ENCODE measurements around the gene SPEF2. TPM values are rescaled to one million over a fixed set of nuclear protein-coding genes. Genes with fewer than 3 reads are reported as not detected.

Gene SPEF2
- total RNA-seq, 2 donors from 2014 or later = 1.9 to 16.2 TPM

DNA sequence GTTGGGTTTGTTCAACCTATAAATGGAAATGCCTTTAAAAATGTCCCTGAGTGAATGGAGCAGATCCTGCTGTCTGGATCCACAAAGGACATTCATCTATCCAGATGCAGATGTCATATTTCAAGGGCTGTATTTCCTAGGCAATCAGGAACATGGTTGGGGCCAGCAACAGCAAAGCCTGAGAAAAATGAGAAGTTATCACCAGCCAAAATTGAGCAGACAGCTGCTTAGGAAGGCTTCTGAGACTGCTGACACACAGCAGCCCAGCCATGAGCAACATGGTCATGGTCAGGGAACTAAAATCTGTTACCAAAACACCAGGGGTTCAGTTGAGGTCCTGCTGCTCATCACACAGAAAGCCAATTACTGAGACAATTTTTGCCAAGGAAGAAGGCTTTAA lies 229.8 kb downstream of the SPEF2 start:
- TF ChIP-seq, protein P1, sequence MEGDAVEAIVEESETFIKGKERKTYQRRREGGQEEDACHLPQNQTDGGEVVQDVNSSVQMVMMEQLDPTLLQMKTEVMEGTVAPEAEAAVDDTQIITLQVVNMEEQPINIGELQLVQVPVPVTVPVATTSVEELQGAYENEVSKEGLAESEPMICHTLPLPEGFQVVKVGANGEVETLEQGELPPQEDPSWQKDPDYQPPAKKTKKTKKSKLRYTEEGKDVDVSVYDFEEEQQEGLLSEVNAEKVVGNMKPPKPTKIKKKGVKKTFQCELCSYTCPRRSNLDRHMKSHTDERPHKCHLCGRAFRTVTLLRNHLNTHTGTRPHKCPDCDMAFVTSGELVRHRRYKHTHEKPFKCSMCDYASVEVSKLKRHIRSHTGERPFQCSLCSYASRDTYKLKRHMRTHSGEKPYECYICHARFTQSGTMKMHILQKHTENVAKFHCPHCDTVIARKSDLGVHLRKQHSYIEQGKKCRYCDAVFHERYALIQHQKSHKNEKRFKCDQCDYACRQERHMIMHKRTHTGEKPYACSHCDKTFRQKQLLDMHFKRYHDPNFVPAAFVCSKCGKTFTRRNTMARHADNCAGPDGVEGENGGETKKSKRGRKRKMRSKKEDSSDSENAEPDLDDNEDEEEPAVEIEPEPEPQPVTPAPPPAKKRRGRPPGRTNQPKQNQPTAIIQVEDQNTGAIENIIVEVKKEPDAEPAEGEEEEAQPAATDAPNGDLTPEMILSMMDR (IDR thresholded peaks at IDR 0.05) = no peak
- ATAC-seq (ENCODE audit: insufficient number of reproducible peaks, low FRiP score, low read depth) (no peak), DNase-seq (ENCODE audit: low spot score) (no peak)
- H3K4me3 ChIP-seq = no peak overlapping the region
- H3K9me3 ChIP-seq = no peaks in the 10 kb centered on the region
- no peaks in the 10 kb centered on the region for H3K27me3 ChIP-seq (replicated peaks; ENCODE audit: insufficient read depth)
- no peak overlapping the region for H3K27ac ChIP-seq
- no peaks in the 10 kb centered on the region for H3K4me1 ChIP-seq (ENCODE audit: control insufficient read depth in 1 of 2, low read depth in 2 of 2)
- H3K36me3 ChIP-seq = no peaks in the 10 kb centered on the region

DNA sequence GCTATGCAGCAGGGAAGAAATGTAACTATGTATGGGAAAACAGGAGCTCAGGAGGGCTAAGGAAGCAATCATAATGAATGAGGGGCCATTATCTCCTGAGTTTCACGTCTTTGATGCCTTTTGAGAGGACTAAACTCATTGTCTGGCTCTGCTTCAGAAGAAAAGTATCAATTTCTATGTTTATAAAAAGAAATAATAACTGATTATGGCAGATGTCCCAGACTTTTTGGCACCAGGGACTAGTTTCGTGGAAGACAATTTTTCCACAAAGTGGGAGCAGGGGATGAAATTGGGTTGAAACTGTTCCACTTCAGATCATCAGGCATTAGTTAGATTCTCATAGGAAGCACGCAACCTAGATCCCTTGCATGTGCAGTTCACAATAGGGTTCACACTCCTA lies 230.3 kb downstream of the SPEF2 start:
- no peak overlapping the region for H3K27ac ChIP-seq
- DNase-seq (ENCODE audit: low spot score) = no peak
- no peaks in the 10 kb centered on the region for H3K36me3 ChIP-seq
- no peaks in the 10 kb centered on the region for H3K9me3 ChIP-seq
- TF ChIP-seq, protein P1 (IDR thresholded peaks at IDR 0.05) = no peak
- H3K4me1 ChIP-seq (ENCODE audit: control insufficient read depth in 1 of 2, low read depth in 2 of 2) = no peaks in the 10 kb centered on the region
- no peak for ATAC-seq (ENCODE audit: insufficient number of reproducible peaks, low FRiP score, low read depth)
- H3K4me3 ChIP-seq = no peak overlapping the region
- no peaks in the 10 kb centered on the region for H3K27me3 ChIP-seq (replicated peaks; ENCODE audit: insufficient read depth)

DNA sequence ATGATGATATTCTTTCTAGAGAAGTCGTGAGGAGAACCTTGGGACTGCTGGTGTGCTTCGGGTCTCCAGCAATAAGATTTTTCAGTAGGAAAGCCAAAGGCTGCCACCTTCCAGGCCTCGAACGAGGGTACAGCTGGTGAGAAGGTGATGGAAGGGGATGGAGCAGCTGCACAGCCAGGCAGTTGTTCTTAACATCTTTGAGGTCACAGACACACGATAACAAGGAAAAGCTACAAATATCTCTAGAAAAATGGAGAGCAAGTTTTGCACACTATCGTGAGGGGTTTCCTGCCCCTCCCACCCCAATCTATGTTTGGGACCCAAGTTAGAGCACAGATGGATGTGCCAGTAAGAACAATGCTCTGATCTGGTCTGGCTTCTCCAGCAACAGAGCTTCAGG lies 232.2 kb downstream of the SPEF2 start:
- ATAC-seq (ENCODE audit: insufficient number of reproducible peaks, low FRiP score, low read depth) (no peak), DNase-seq (ENCODE audit: low spot score) (no peak)
- Histone ChIP-seq H3K9me3 (no peaks in the 10 kb centered on the region), H3K4me3 (no peak overlapping the region), H3K4me1 (ENCODE audit: control insufficient read depth in 1 of 2, low read depth in 2 of 2) (no peaks in the 10 kb centered on the region), H3K27me3 (replicated peaks; ENCODE audit: insufficient read depth) (no peaks in the 10 kb centered on the region), H3K27ac (no peak overlapping the region), H3K36me3 (no peaks in the 10 kb centered on the region)
- TF ChIP-seq, protein P1 (IDR thresholded peaks at IDR 0.05) = no peak

DNA sequence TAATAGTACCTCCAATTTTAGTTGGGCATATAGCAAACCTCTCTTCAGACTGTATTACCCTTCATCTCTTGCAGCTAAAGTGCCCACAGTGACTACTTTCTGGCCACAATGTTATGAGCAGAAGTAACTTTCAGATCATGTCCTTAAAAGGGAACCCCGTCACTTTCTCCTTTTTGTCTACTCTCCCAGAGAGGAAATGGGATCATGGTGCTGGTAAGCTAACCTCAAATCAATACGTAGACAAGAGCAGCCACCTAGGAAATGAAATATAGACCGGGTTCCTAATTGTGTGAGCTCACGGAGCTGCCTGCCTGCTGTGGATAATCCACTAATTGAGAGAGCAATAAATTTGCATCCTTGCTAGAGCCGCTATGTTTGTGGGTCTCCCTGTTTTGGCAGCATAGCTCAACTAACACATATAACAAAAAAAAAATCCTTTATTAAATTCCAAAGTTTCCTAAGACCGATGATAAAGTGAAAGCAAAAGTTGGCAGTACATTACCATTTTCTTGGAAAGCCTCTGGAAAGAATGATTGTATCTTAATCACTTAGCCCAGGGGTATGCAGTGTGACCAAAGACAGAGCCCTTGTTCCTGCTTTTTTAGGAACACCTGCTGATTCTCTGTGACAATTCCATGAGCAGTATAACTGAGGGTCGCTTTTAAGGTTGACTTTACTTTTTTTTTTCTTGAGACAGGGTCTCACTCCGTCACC lies 233.5 kb downstream of the SPEF2 start:
- Histone ChIP-seq H3K36me3 (no peaks in the 10 kb centered on the region), H3K27ac (no peak overlapping the region)
- ATAC-seq (ENCODE audit: insufficient number of reproducible peaks, low FRiP score, low read depth) = no peak

DNA sequence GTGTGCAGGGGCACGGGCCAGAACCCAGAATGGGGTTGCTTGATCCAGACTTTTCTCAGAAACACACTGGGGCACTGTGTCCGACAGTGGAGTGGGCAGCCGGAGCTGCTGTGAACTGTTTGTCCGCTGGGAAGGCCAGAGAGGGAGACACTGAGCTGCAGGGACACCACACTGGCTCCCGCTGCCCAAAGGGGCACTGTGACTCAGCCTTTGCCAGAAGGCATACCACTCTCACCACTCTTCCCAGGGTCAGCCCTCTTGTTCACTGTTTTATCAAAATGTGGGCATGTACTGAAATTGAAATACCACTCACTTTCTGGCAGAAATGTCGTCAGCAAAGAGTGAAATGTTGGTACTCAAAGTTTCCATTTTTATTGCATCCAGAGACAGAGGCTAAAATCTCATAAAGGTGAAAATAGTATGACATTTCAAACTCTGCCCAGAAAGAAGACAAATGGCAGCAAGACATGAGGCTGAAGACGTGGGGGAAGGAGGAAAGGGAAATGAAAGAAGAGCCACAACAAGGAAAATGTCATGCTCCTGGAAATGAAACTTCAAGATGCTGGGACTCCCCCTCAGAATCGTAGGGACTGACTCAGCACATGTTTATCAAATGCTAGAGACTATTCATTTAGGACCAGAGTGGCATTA lies 234.5 kb downstream of the SPEF2 start:
- Histone ChIP-seq H3K9me3 (no peaks in the 10 kb centered on the region), H3K27ac (no peak overlapping the region), H3K36me3 (no peaks in the 10 kb centered on the region), H3K27me3 (replicated peaks; ENCODE audit: insufficient read depth) (no peaks in the 10 kb centered on the region), H3K4me3 (no peak overlapping the region), H3K4me1 (ENCODE audit: control insufficient read depth in 1 of 2, low read depth in 2 of 2) (no peaks in the 10 kb centered on the region)
- no peak for ATAC-seq (ENCODE audit: insufficient number of reproducible peaks, low FRiP score, low read depth)
- no peak for DNase-seq (ENCODE audit: low spot score)
- TF ChIP-seq, protein P1 (IDR thresholded peaks at IDR 0.05) = no peak

More for the DNA sequence above, 233.5 kb downstream of the SPEF2 start:
- Histone ChIP-seq H3K27me3 (replicated peaks; ENCODE audit: insufficient read depth) (no peaks in the 10 kb centered on the region), H3K9me3 (no peaks in the 10 kb centered on the region), H3K4me3 (peak overlapping the region; percentile 46), H3K4me1 (ENCODE audit: control insufficient read depth in 1 of 2, low read depth in 2 of 2) (no peaks in the 10 kb centered on the region)
- TF ChIP-seq, protein P1 (IDR thresholded peaks at IDR 0.05) = no peak
- DNase-seq (ENCODE audit: low spot score) = no peak

Data from thoracic aorta (tissue), 2 donors.